NCI-H748 (cell line): ENCODE data around the gene PDE4B.
"Not testable (repeated sequence)": the region's sequence is repeated elsewhere in the genome, so short reads cannot be mapped to it uniquely, and the experiment has no call there.

Experiments
- DNase-seq: peaks from one replicate; lab custom pipeline; 2025; ENCODE audit not compliant: unreplicated experiment; lab: John Stamatoyannopoulos, UW

Gene PDE4B

GRCh38 chr1:66112744-66113400 lies 320.2 kb downstream of the PDE4B start:
- DNase-seq: no peak

- DNase-seq: no peak
These were observed 326.5 kb downstream of the PDE4B start for GRCh38 chr1:66119148-66119547.

GRCh38 chr1:66124670-66125069 lies 332.0 kb downstream of the PDE4B start:
- no peak for DNase-seq

GRCh38 chr1:66128641-66129040 lies 335.9 kb downstream of the PDE4B start:
- not testable (repeated sequence) for DNase-seq

GRCh38 chr1:66132324-66132723 lies 339.6 kb downstream of the PDE4B start:
- DNase-seq: no peak

GRCh38 chr1:66134004-66134403 lies 341.3 kb downstream of the PDE4B start:
- no peak for DNase-seq

GRCh38 chr1:66135161-66135560 lies 342.5 kb downstream of the PDE4B start:
- DNase-seq: no peak

- DNase-seq: not testable (repeated sequence)
These were observed 343.7 kb downstream of the PDE4B start for GRCh38 chr1:66136423-66136822.

GRCh38 chr1:66137235-66137634 lies 344.5 kb downstream of the PDE4B start:
- DNase-seq: no peak

GRCh38 chr1:66138613-66139012 lies 345.9 kb downstream of the PDE4B start:
- DNase-seq: no peak

GRCh38 chr1:66140072-66140471 lies 347.4 kb downstream of the PDE4B start:
- DNase-seq: no peak

- DNase-seq: no peak
These were observed 351.0 kb downstream of the PDE4B start for GRCh38 chr1:66143651-66144050.

- no peak for DNase-seq
These were observed 354.6 kb downstream of the PDE4B start for GRCh38 chr1:66147226-66147835.

- no peak for DNase-seq
These were observed 359.3 kb downstream of the PDE4B start for GRCh38 chr1:66152034-66152433.

- DNase-seq: no peak
These were observed 361.7 kb downstream of the PDE4B start for GRCh38 chr1:66154394-66154793.

GRCh38 chr1:66156144-66156543 lies 363.4 kb downstream of the PDE4B start:
- no peak for DNase-seq

GRCh38 chr1:66159800-66160199 lies 367.1 kb downstream of the PDE4B start:
- no peak for DNase-seq

- DNase-seq: no peak
These were observed 368.0 kb downstream of the PDE4B start for GRCh38 chr1:66160719-66161118.

- no peak for DNase-seq
These were observed 374.1 kb downstream of the PDE4B start for GRCh38 chr1:66166753-66167152.

GRCh38 chr1:66167267-66167666 lies 374.6 kb downstream of the PDE4B start:
- no peak for DNase-seq

- no peak for DNase-seq
These were observed 375.8 kb downstream of the PDE4B start for GRCh38 chr1:66168467-66168887.

GRCh38 chr1:66168948-66169671 lies 376.4 kb downstream of the PDE4B start:
- DNase-seq: peak; percentile 11
